ENCODE data around the gene HHAT.

DNA sequence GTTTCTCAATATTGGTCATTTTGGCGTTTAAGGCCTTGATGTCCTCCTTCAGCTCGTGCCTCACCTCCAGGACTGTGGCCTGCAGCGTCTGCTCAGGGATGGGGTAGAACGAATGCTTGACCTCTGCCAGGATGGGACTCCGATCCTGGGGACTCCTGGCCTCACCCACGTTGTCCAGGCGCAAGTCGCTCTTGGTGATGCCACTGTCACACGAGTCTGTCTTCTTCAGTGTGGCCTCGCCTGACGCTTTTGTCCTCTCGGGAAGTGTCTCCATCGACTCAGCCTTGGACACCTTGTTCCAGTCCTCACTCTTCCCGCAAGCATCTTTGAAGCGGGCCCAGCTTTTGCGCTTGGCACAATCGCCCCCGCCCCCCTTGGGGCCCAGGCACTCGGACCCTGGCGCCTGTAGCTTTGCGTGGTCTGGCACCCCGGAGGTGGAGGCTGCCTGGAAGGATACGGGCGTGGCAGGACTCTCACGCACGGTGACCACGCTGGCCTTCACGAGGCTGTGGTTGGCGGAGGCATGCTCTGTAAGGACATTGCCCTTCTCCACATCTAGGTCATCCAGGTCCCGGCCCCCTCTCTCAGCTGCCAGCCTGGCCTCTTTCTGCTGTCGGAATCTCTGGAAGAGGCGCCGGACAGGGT lies 354.8 kb downstream of the HHAT start:
- no peak for TF ChIP-seq CTCF (IDR thresholded peaks at IDR 0.05)
- no peak for TF ChIP-seq ZFX (IDR thresholded peaks at IDR 0.05; ENCODE audit: borderline replicate concordance)

Data from 22Rv1 (cell line).